Gastroesophageal sphincter (tissue), 3 donors: ENCODE results near the gene TBX21.

Source experiments
- EP300 ChIP-seq: sonication (generic); formaldehyde crosslinking; IDR thresholded peaks from one replicate; pipeline ENCODE4 v1.6.1; 2017; ENCODE audit warnings: antibody characterized with exemption, mild to moderate bottlenecking
- POLR2AphosphoS5 ChIP-seq: sonication (generic); formaldehyde crosslinking; IDR thresholded peaks from one replicate; pipeline ENCODE4 v1.6.1; 2017; ENCODE audit warnings: antibody characterized with exemption
- TF ChIP-seq, protein P1 (sequence below), 4 experiments: fragments of 200-600 bp in 2 of 4; fragments of 450-650 bp in 2 of 4; sonication (generic) in 1 of 4; IDR thresholded peaks; one replicate each; pipeline ENCODE4 v1.5.1; 2017 to 2019; ENCODE audit warnings: antibody characterized with exemption in 4 of 4, mild to moderate bottlenecking in 2 of 4, moderate library complexity in 2 of 4

DNA sequence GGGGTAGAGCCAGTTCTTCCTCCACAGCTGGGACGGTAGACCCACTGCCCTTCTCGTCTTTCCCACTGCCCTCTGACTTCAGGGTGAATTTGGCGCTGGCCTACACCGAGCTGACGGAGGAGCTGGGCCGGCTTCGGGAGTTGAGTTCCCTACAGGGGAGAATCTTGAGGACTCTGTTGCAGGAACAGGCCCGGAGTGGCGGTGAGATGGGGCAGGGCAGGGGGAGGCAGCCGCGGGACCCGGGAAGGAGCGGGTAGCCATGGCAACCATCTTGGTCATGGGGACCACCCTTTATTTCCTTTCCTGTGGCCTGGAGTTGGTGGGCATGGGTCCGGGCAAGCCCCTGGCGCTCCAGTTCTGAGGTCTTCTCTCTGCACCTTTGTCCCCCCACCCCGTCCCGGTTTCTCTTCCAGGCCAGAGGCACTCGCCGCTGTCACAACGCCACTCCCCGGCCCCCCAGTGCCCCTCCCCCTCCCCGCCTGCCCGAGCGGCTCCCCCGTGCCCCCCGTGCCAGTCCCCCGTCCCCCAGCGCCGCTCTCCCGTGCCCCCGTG is 24.6 kb upstream of the TBX21 start:
- TF ChIP-seq, protein P1, sequence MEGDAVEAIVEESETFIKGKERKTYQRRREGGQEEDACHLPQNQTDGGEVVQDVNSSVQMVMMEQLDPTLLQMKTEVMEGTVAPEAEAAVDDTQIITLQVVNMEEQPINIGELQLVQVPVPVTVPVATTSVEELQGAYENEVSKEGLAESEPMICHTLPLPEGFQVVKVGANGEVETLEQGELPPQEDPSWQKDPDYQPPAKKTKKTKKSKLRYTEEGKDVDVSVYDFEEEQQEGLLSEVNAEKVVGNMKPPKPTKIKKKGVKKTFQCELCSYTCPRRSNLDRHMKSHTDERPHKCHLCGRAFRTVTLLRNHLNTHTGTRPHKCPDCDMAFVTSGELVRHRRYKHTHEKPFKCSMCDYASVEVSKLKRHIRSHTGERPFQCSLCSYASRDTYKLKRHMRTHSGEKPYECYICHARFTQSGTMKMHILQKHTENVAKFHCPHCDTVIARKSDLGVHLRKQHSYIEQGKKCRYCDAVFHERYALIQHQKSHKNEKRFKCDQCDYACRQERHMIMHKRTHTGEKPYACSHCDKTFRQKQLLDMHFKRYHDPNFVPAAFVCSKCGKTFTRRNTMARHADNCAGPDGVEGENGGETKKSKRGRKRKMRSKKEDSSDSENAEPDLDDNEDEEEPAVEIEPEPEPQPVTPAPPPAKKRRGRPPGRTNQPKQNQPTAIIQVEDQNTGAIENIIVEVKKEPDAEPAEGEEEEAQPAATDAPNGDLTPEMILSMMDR (IDR thresholded peaks at IDR 0.05), result no peak
- TF ChIP-seq EP300, result no peak
- no peak for TF ChIP-seq POLR2AphosphoS5
